ENCODE data around the gene MYL4.

- TF ChIP-seq POLR2AphosphoS5 (IDR thresholded peaks at IDR 0.05; ENCODE audit: low read depth), result no peak
- TF ChIP-seq SPI1 (IDR thresholded peaks at IDR 0.05; ENCODE audit: borderline replicate concordance, low read depth), result no peak
These were observed 18.9 kb upstream of the MYL4 start for GRCh38 chr17:47190243-47190642.

Data from HL-60 (cell line).